ENCODE results near the gene AMDHD1.

GRCh38 chr12:95970905-95971304, 27.8 kb downstream of the AMDHD1 start:
- TF ChIP-seq EZH2 (IDR thresholded peaks at IDR 0.05) = no peak
- TF ChIP-seq POLR2AphosphoS5 (IDR thresholded peaks at IDR 0.05; ENCODE audit: borderline replicate concordance, low read depth, low read length) = no peak
